Activated T-cell treated with anti-CD3 and anti-CD28 coated beads, Interleukin-2, amount 50 U/mL, for 24 hours (primary cell): ENCODE results near the gene TOM1.

ENCODE experiments used
- DNase-seq: peaks from one replicate; pipeline ENCODE4 v3.0.0-alpha.2; 2020
- H3K27ac Mint-ChIP-seq: 2 replicates; pipeline ENCODE4 v1.8.0; 2020; ENCODE audit warnings: mild to moderate bottlenecking, mixed read lengths
- H3K27me3 Mint-ChIP-seq: 2 replicates; pipeline ENCODE4 v1.8.0; 2020; ENCODE audit warnings: mixed read lengths
- H3K36me3 Mint-ChIP-seq: 2 replicates; pipeline ENCODE4 v1.8.0; 2020; ENCODE audit warnings: low read depth, mixed read lengths
- H3K4me1 Mint-ChIP-seq: 2 replicates; pipeline ENCODE4 v1.8.0; 2020; ENCODE audit warnings: low read depth, mixed read lengths
- H3K4me3 Mint-ChIP-seq: 2 replicates; pipeline ENCODE4 v1.8.0; 2020; ENCODE audit warnings: mild to moderate bottlenecking, moderate library complexity, mixed read lengths
- H3K9me3 Mint-ChIP-seq: 2 replicates; pipeline ENCODE4 v1.8.0; 2020; ENCODE audit warnings: mixed read lengths

The TOM1 gene

GRCh38 chr22:35343664-35344550 lies 44.2 kb downstream of the TOM1 start:
- no peaks in the 10 kb centered on the region for H3K27me3 Mint-ChIP-seq
- H3K4me3 Mint-ChIP-seq = no peak overlapping the region
- H3K4me1 Mint-ChIP-seq = no peaks in the 10 kb centered on the region

GRCh38 chr22:35344956-35345690 lies 45.4 kb downstream of the TOM1 start:
- H3K36me3 Mint-ChIP-seq = peaks cover 41% of the 10 kb centered on the region
- H3K27me3 Mint-ChIP-seq = no peaks in the 10 kb centered on the region
- H3K4me3 Mint-ChIP-seq = no peak overlapping the region
- no peaks in the 10 kb centered on the region for H3K4me1 Mint-ChIP-seq
- H3K27ac Mint-ChIP-seq = no peak overlapping the region
- no peak for DNase-seq
- no peaks in the 10 kb centered on the region for H3K9me3 Mint-ChIP-seq

More at GRCh38 chr22:35343664-35344550, 44.2 kb downstream of the TOM1 start:
- no peak for DNase-seq
- H3K27ac Mint-ChIP-seq = no peak overlapping the region
- peaks cover 47% of the 10 kb centered on the region for H3K36me3 Mint-ChIP-seq
- no peaks in the 10 kb centered on the region for H3K9me3 Mint-ChIP-seq

DNA sequence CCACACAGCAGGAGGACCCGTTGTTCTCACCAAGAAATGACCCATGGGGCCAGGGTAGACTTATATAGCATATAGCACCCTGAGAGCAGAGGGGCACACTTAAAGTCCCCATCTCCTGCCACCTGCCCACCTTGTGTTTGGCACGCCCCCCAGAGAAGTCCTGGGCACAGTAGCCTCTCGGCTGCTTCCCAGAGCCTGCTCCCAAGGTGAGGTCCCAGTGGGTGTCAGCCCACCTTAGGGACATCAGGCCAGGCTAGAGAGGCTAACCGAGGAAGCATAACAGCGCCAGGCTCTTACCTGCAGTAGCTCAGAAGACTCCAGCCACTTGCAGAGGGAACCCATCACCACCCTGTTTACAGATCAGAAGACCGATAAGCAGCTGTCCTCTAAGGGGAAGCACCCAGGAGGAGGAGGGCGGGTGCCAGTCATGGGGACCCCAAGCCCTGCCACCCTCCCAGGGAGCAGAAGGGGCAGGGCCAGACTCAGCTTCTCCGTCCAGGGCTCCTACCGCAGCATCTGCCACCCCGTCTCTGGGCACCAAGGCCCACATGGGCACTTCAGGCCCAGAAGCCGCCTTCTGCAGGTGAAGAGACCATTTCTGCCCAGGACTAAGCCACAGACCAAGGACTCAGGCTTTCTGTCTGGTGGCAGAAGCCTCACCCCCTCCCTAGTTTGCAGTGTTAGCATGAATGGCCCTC lies 46.3 kb downstream of the TOM1 start:
- no peaks in the 10 kb centered on the region for H3K9me3 Mint-ChIP-seq
- H3K27me3 Mint-ChIP-seq = peaks cover under 1% of the 10 kb centered on the region
- peaks cover 5% of the 10 kb centered on the region for H3K4me1 Mint-ChIP-seq
- H3K27ac Mint-ChIP-seq = no peak overlapping the region
- no peak overlapping the region for H3K4me3 Mint-ChIP-seq
- H3K36me3 Mint-ChIP-seq = peaks cover 32% of the 10 kb centered on the region
- DNase-seq = no peak

GRCh38 chr22:35346596-35347220 lies 47.0 kb downstream of the TOM1 start:
- DNase-seq = no peak
- peaks cover 8% of the 10 kb centered on the region for H3K27me3 Mint-ChIP-seq
- H3K36me3 Mint-ChIP-seq = peaks cover 28% of the 10 kb centered on the region
- H3K27ac Mint-ChIP-seq = no peak overlapping the region
- H3K4me1 Mint-ChIP-seq = peaks cover 13% of the 10 kb centered on the region
- no peaks in the 10 kb centered on the region for H3K9me3 Mint-ChIP-seq
- H3K4me3 Mint-ChIP-seq = no peak overlapping the region

DNA sequence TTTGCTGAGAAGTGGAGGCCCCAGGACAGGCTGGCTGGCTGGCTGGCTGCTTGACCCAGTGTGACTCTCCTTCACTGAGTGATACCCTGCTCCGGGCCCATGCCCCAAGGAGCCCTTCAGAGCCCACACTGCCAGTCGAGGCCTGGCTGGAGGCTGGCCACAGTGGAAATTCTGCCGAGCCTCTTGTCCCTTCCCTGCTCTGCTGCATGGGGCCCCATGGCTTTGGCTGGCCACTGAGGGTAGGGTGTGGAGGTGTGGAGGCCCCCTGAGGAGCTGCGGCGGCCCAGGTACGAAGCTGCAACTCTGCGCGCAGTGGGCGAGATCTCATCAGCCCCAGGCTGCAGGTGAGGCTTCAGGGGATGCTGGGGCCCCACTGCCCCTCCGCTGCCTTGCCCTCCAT lies 47.8 kb downstream of the TOM1 start:
- Mint-ChIP-seq H3K4me3 (no peak overlapping the region), H3K36me3 (peaks cover 26% of the 10 kb centered on the region), H3K9me3 (no peaks in the 10 kb centered on the region), H3K27me3 (peaks cover 13% of the 10 kb centered on the region), H3K27ac (no peak overlapping the region), H3K4me1 (peaks cover 18% of the 10 kb centered on the region)
- DNase-seq = no peak

- no peak overlapping the region for H3K4me3 Mint-ChIP-seq
- no peak for DNase-seq
- no peak overlapping the region for H3K27ac Mint-ChIP-seq
- H3K36me3 Mint-ChIP-seq = peaks cover 26% of the 10 kb centered on the region
- peaks cover 24% of the 10 kb centered on the region for H3K4me1 Mint-ChIP-seq
- peaks cover 16% of the 10 kb centered on the region for H3K27me3 Mint-ChIP-seq
- H3K9me3 Mint-ChIP-seq = no peaks in the 10 kb centered on the region
These were observed 48.4 kb downstream of the TOM1 start for GRCh38 chr22:35348026-35348590.

DNA sequence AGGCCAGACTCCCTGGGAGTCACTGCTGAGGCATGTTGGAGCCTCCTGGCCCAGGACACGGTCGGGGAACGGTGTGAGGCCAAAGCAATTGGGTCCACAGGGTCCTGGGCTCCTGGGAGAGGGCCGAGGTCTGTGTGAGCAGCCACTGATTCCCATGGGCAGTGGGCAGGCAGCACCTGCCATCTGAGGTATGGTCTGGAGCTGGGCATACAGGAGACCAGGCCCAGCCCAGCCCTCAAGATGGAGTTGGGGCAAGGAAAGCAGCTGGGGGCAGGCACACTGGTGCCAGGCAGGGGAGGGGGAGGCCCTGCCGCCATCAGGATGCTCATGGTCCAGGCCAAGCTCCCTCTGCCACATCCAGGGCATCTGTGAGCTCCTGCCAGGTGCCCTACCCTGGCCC lies 49.0 kb downstream of the TOM1 start:
- Mint-ChIP-seq H3K27me3 (peaks cover 16% of the 10 kb centered on the region), H3K27ac (no peak overlapping the region), H3K4me3 (no peak overlapping the region), H3K36me3 (peaks cover 26% of the 10 kb centered on the region), H3K4me1 (peaks cover 25% of the 10 kb centered on the region), H3K9me3 (no peaks in the 10 kb centered on the region)
- no peak for DNase-seq

DNA sequence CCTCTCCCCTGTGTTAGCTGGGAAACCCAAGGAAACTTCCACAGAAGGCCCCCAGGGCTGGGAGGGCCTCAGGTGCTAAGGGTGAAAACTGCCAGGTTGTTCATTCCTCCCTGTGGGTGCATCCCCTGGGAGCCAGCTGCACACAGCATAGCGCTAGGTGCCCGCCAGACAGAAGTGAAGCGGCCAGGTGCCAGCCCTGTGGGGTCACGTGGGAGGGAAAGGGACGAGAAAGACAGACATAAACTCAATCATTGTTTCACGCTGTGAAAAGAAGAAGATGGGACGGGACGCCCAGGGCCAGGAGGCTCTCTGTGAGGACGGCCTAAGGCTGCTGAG lies 49.6 kb downstream of the TOM1 start:
- Mint-ChIP-seq H3K4me1 (peaks cover 25% of the 10 kb centered on the region), H3K36me3 (peaks cover 26% of the 10 kb centered on the region), H3K27ac (no peak overlapping the region), H3K9me3 (no peaks in the 10 kb centered on the region), H3K27me3 (peaks cover 16% of the 10 kb centered on the region), H3K4me3 (no peak overlapping the region)
- no peak for DNase-seq

GRCh38 chr22:35349704-35350538 lies 50.2 kb downstream of the TOM1 start:
- no peaks in the 10 kb centered on the region for H3K9me3 Mint-ChIP-seq
- no peak overlapping the region for H3K27ac Mint-ChIP-seq
- DNase-seq = no peak
- H3K4me3 Mint-ChIP-seq = no peak overlapping the region
- peaks cover 16% of the 10 kb centered on the region for H3K27me3 Mint-ChIP-seq
- peaks cover 25% of the 10 kb centered on the region for H3K4me1 Mint-ChIP-seq
- H3K36me3 Mint-ChIP-seq = peaks cover 20% of the 10 kb centered on the region

DNA sequence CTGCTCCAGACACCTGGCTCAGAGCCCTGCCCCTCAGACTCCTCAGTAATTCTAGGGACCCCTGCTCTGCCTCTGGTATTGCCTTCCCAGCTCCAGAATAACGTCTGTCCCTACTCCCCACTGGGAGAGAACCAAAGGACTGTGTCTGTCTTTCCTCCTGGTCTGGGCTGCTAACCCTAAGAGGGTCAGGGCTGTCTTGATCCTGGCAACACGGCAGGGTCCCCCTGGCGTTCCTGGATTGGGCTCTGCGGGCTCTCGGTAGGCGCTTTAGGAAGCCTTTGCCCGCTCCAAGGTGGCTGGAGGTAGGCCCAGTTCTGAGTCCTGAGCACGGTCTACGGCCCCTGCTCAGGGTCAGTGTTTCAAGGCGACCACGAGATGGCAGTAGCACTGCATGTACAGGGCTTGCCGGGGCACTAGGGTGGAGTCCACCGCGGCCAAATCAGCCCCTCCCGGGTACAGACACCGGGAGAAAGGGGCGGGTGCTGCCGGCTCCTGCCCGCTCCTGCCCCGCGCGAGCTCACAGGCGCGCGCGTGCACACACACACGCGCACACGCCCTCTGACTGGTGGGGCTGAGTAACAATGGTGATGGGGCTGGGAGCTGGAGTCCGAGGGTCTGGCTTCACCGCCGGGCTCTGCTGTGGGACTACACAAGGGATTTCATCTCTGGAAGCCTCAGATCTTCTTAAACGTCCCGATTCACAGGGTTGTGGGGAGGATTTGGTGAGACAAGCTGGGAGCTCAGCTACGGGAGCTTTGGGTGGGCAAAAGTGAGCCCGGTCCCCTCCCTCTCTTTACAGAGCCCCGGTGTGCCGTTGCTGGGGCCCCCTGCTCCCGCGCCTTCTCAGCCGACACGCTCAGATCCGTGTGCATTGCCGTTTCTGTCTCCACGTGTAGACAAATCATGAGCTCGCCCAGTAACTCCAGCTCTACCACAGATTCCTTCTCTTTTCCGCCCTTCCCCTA lies 51.1 kb downstream of the TOM1 start:
- H3K4me1 Mint-ChIP-seq = peaks cover 25% of the 10 kb centered on the region
- H3K27me3 Mint-ChIP-seq = peaks cover 21% of the 10 kb centered on the region
- DNase-seq = peak; percentile 88
- peaks cover 12% of the 10 kb centered on the region for H3K36me3 Mint-ChIP-seq
- peak overlapping the region; percentile 57 for H3K27ac Mint-ChIP-seq
- H3K4me3 Mint-ChIP-seq = peak overlapping the region; percentile 77
- no peaks in the 10 kb centered on the region for H3K9me3 Mint-ChIP-seq

DNA sequence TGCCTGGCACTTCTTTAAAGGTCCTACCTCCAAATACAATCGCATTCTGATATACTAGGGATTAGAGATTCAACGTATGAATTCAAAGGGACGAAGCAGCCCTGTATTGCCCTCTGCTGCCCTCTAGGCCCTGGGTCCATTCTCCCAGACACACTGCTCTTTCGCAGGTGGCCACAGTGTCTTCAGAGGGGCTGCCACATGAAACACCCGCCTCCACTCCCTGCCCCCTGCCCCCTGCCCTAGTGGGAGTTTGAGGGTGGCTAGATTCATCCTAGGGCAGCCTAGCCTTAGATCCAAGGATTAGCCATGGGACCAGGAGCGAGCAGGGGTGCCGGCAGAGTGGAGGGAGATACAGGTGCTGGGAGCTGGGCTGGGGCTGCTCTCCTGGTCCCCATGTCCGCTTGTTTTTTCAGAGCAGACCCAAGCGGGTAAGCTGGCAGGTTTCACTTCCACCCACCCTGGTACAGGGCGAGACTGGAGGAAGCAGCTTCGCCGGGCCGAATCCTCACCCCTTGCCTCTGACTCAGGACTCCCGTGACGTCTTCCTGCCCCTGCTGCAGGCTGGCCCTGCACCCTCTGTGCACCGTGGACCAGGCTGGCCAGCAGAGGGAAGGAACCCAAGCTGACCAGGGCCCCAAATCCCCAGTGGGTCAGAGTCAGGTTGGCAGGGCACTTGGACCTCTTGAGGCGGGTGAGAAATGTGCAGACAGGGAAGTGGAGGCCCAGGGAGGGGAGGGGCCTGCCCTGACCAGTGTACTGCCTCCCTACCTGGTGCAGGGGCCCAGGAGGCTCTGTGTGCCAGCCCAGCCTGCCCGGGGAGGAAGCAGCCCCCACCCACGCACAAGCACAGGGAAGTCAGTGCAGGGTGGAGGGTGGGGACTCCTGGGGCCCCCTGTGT lies 52.8 kb downstream of the TOM1 start:
- Mint-ChIP-seq H3K4me1 (peaks cover 25% of the 10 kb centered on the region), H3K9me3 (no peaks in the 10 kb centered on the region), H3K36me3 (peaks cover 3% of the 10 kb centered on the region), H3K4me3 (peak overlapping the region; percentile 58), H3K27ac (peak overlapping the region; percentile 81), H3K27me3 (peaks cover 27% of the 10 kb centered on the region)
- DNase-seq = peak; percentile 65

DNA sequence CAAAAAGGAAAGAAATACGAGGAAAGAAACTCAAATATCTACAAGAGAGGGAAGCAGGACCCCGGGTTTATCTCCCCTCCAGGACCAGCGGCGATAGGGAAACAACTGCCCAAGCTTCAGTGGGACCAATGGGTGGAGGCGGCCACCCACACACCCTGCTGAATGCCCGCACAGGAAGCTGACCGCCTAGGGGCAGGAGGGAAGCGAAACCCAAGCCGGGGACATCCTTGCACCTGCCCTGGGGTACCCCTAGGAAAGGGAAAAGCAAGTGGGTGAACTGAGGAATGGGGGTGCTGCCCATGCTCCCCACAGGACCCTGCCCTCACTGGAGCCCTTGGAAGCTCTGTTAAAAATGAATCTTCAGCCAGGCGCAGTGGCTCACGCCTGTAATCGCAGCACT lies 53.6 kb downstream of the TOM1 start:
- Mint-ChIP-seq H3K4me1 (peaks cover 25% of the 10 kb centered on the region), H3K27me3 (peaks cover 31% of the 10 kb centered on the region), H3K4me3 (no peak overlapping the region), H3K27ac (peak overlapping the region; percentile 81), H3K9me3 (no peaks in the 10 kb centered on the region), H3K36me3 (no peaks in the 10 kb centered on the region)
- DNase-seq = no peak
